Endodermal cell (in vitro differentiated cells): ENCODE data around the gene CEP112. TPM values are rescaled to one million over a fixed set of nuclear protein-coding genes. Genes with fewer than 3 reads are reported as not detected.

Experiments used
- DNase-seq: peaks from one replicate; pipeline ENCODE4 v3.0.0-alpha.2; 2017
- H3K27ac ChIP-seq: 2 replicates; pipeline ENCODE4 v1.5.1; 2013; ENCODE audit warnings: mild to moderate bottlenecking, low read depth, low read length, moderate library complexity
- H3K27me3 ChIP-seq: 2 replicates; pipeline ENCODE4 v1.6.1; 2013; ENCODE audit warnings: mild to moderate bottlenecking, low read length, moderate library complexity; ENCODE audit not compliant: insufficient read depth, control insufficient read depth, poor library complexity, severe bottlenecking
- H3K36me3 ChIP-seq: 2 replicates; pipeline ENCODE4 v1.7.0; 2013; ENCODE audit warnings: mild to moderate bottlenecking, low read length, moderate library complexity; ENCODE audit not compliant: control insufficient read depth, insufficient read depth
- H3K4me1 ChIP-seq: one replicate; pipeline ENCODE4 v1.7.0; 2013; ENCODE audit warnings: low read length; ENCODE audit not compliant: control insufficient read depth, insufficient read depth
- H3K4me3 ChIP-seq: 2 replicates; pipeline ENCODE4 v1.5.1; 2013; ENCODE audit warnings: mild to moderate bottlenecking, low read length, moderate library complexity
- H3K9ac ChIP-seq: 2 replicates; pipeline ENCODE4 v1.6.1; 2013; ENCODE audit warnings: mild to moderate bottlenecking, low read length, moderate library complexity; ENCODE audit not compliant: poor library complexity, severe bottlenecking; ENCODE audit errors: extremely low read depth
- H3K9me3 ChIP-seq: 2 replicates; pipeline ENCODE4 v1.6.1; 2013; ENCODE audit warnings: mild to moderate bottlenecking, low read length, moderate library complexity; ENCODE audit not compliant: control insufficient read depth
- H3K27ac Mint-ChIP-seq: 2 replicates; pipeline ENCODE4 v1.8.0; 2020; ENCODE audit warnings: mixed read lengths
- H3K27me3 Mint-ChIP-seq: 2 replicates; pipeline ENCODE4 v1.8.0; 2021; ENCODE audit warnings: mild to moderate bottlenecking, mixed read lengths; ENCODE audit not compliant: insufficient read depth
- H3K36me3 Mint-ChIP-seq: 2 replicates; pipeline ENCODE4 v1.8.0; 2020; ENCODE audit warnings: low read depth, mixed read lengths
- H3K4me1 Mint-ChIP-seq: 2 replicates; pipeline ENCODE4 v1.8.0; 2020; ENCODE audit warnings: mixed read lengths
- H3K4me3 Mint-ChIP-seq: 2 replicates; pipeline ENCODE4 v1.8.0; 2020; ENCODE audit warnings: mild to moderate bottlenecking, moderate library complexity, mixed read lengths
- H3K9me3 Mint-ChIP-seq: 2 replicates; pipeline ENCODE4 v1.8.0; 2020; ENCODE audit warnings: mild to moderate bottlenecking, mixed read lengths
- WGBS, 2 experiments: methylation state at CpG; one replicate each; pipeline versions ENCODE4 v1.1.5 to v1.1.7; 2013; ENCODE audit warnings: missing lambda C conversion rate in 2 of 2, mixed read lengths in 1 of 2; ENCODE audit not compliant: insufficient coverage in 1 of 2, insufficient read length in 1 of 2; 5-methylcytosine and 5-hydroxymethylcytosine counted together
- total RNA-seq, 2 donors: library from RNA; stranded (reverse); fragmentation: NEBNext Ultra II Directional in 1 of 2; extraction: Animal tissue kit (Norgen Biotek cat#: 25700) in 1 of 2; gene quantifications; 2 replicates in 1 of 2; 3 replicates in 1 of 2; pipeline ENCODE4 v1.2.1, GENCODE V29; 2021
- TF ChIP-seq, protein P1 (sequence below): fragments of 200-600 bp; sonication (generic); conservative IDR thresholded peaks from 2 replicates; pipeline ENCODE4 v1.5.0; 2021; ENCODE audit warnings: antibody characterized with exemption, mild to moderate bottlenecking

CEP112 gene
- total RNA-seq, 2 donors from 2014 or later: 15.2 to 21.4 TPM

DNA sequence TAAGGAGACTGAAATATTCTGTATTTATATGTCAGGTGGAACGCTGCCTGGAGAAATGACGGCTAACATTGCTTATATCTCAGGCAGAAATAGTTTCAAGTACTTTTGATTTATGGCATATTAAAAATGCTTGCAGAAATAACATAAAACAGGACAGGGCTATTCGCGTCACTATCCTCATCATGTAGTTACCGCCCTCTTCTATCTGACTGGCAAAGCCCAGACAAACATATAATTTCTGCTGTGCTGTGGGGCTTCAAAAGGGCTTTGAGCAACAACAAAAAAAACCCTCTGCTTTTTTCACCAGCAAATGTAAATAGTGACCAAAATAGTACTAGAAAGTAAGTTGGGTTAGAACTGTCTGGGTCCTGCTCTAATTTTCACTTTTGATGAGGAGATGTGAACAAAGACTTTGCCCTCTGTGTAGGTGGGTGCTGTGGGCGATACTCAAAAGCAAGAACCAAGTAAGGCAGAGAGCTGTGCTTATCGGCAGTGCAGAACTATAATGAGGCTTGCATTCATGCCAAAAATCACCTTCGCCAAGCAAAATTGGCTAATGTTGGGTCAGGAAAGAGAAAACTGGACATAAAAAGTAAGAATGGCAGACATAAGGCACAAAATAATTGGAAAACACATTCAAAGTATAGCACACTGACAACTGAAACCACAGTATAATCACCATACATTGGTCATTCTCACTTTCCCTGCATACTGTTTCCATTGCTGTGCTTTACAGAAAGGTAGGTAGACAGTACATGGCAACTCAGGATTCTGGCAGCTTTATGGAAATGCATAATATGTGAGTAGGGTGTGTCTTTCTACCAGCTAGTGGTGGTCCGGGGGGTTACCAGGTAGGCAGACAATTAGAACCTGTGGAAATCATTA is 479.3 kb downstream of the CEP112 start:
- Mint-ChIP-seq H3K4me1 (peaks cover 9% of the 10 kb centered on the region), H3K9me3 (no peaks in the 10 kb centered on the region), H3K27me3 (no peaks in the 10 kb centered on the region), H3K36me3 (no peaks in the 10 kb centered on the region), H3K27ac (no peak overlapping the region), H3K4me3 (no peak overlapping the region)
- no peak for DNase-seq
- no peaks in the 10 kb centered on the region for H3K9me3 ChIP-seq
- no peak overlapping the region for H3K27ac ChIP-seq
- no peaks in the 10 kb centered on the region for H3K4me1 ChIP-seq
- no peak overlapping the region for H3K9ac ChIP-seq
- TF ChIP-seq, protein P1, sequence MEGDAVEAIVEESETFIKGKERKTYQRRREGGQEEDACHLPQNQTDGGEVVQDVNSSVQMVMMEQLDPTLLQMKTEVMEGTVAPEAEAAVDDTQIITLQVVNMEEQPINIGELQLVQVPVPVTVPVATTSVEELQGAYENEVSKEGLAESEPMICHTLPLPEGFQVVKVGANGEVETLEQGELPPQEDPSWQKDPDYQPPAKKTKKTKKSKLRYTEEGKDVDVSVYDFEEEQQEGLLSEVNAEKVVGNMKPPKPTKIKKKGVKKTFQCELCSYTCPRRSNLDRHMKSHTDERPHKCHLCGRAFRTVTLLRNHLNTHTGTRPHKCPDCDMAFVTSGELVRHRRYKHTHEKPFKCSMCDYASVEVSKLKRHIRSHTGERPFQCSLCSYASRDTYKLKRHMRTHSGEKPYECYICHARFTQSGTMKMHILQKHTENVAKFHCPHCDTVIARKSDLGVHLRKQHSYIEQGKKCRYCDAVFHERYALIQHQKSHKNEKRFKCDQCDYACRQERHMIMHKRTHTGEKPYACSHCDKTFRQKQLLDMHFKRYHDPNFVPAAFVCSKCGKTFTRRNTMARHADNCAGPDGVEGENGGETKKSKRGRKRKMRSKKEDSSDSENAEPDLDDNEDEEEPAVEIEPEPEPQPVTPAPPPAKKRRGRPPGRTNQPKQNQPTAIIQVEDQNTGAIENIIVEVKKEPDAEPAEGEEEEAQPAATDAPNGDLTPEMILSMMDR: no peak
- H3K36me3 ChIP-seq: no peaks in the 10 kb centered on the region
- 92 to 96% methylated on average over 6 to 9 of the region's 9 CpGs for WGBS, 2 experiments
- no peaks in the 10 kb centered on the region for H3K27me3 ChIP-seq
- no peak overlapping the region for H3K4me3 ChIP-seq

GRCh38 chr17:65711671-65712276 is 480.2 kb downstream of the CEP112 start:
- Mint-ChIP-seq H3K9me3 (no peaks in the 10 kb centered on the region), H3K27ac (no peak overlapping the region), H3K27me3 (no peaks in the 10 kb centered on the region), H3K4me1 (peaks cover 9% of the 10 kb centered on the region), H3K36me3 (no peaks in the 10 kb centered on the region), H3K4me3 (no peak overlapping the region)
- TF ChIP-seq, protein P1: no peak
- Histone ChIP-seq H3K27me3 (no peaks in the 10 kb centered on the region), H3K9me3 (no peaks in the 10 kb centered on the region), H3K4me1 (no peaks in the 10 kb centered on the region), H3K9ac (no peak overlapping the region), H3K4me3 (no peak overlapping the region), H3K27ac (no peak overlapping the region), H3K36me3 (no peaks in the 10 kb centered on the region)
- 60 to 81% methylated on average over 1 to 8 of the region's 8 CpGs for WGBS, 2 experiments
- no peak for DNase-seq

DNA sequence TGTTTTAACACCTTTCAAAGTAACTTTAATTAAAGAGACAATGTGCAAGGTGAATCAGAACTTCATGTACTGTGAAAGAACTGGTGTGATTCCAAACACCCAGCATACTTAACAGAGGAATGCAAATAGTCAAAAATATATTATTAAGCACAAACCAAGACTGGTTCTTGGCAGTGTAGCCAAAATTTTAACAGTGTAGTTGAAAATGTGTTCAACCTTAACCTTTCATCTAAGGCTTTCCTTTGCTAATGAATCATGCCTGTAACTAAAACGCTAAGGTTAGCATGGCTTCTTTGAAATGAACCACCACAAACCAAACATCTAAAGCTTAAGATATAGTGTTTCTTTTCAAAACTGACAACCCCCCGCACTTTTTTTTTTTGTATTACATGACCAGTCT is 484.2 kb downstream of the CEP112 start:
- H3K9me3 ChIP-seq: no peaks in the 10 kb centered on the region
- no peak for DNase-seq
- H3K9ac ChIP-seq: no peak overlapping the region
- Mint-ChIP-seq H3K4me1 (peaks cover 13% of the 10 kb centered on the region), H3K27me3 (no peaks in the 10 kb centered on the region), H3K27ac (no peak overlapping the region), H3K4me3 (no peak overlapping the region), H3K36me3 (no peaks in the 10 kb centered on the region), H3K9me3 (no peaks in the 10 kb centered on the region)
- TF ChIP-seq, protein P1: no peak
- H3K4me3 ChIP-seq: no peak overlapping the region
- no peaks in the 10 kb centered on the region for H3K27me3 ChIP-seq
- no peak overlapping the region for H3K27ac ChIP-seq
- 83 to 89% methylated on average over 1 of the region's 2 CpGs for WGBS, 2 experiments
- H3K4me1 ChIP-seq: no peaks in the 10 kb centered on the region
- H3K36me3 ChIP-seq: no peaks in the 10 kb centered on the region
